Bronchial epithelial cell (primary cell): ENCODE measurements around the gene C16orf92. TPM values are rescaled to one million over a fixed set of nuclear protein-coding genes. Genes with fewer than 3 reads are reported as not detected.

ENCODE experiments used
- DNase-seq: peaks from one replicate; pipeline ENCODE4 v3.0.0-alpha.2; 2010; ENCODE audit warnings: low read depth
- FAIRE-seq: peaks from 2 replicates; lab custom pipeline; 2011; peaks lifted over from hg19 to GRCh38; lab: Jason Lieb, UNC
- H3K27me3 ChIP-seq: 2 replicates; pipeline ENCODE4 v1.5.1; 2011; ENCODE audit warnings: low read length; ENCODE audit not compliant: control insufficient read depth, insufficient read depth
- H3K36me3 ChIP-seq: 2 replicates; pipeline ENCODE4 v1.5.1; 2011; ENCODE audit warnings: low read length; ENCODE audit not compliant: control insufficient read depth, insufficient read depth
- H3K4me3 ChIP-seq: 2 replicates; pipeline ENCODE4 v1.5.1; 2011; ENCODE audit warnings: mild to moderate bottlenecking, low read depth, low read length, control low read depth
- CTCF ChIP-seq: IDR thresholded peaks from 2 replicates; pipeline ENCODE4 v1.5.1; 2011; ENCODE audit warnings: mild to moderate bottlenecking, moderate library complexity, low read length, control low read depth, inconsistent platforms; ENCODE audit not compliant: insufficient read depth, severe bottlenecking
- total RNA-seq: library from RNA; depleted of rRNA; stranded (reverse); fragments of >200 nt; gene quantifications from 2 replicates; pipeline ENCODE4 v1.2.1, GENCODE V29; 2014

C16orf92 gene
- total RNA-seq, result not detected in 2 replicates

GRCh38 chr16:30022887-30023286, at the start of gene C16orf92:
Gene C16orf92, plus strand, starts transcription at chr16:30023198. Its CDS starts 143 bp downstream, at chr16:30023341.
- no peak for FAIRE-seq
- no peak for TF ChIP-seq CTCF
- DNase-seq, result no peak
- Histone ChIP-seq H3K27me3 (no peaks in the 10 kb centered on the region), H3K4me3 (no peak within 1 kb of the TSS), H3K36me3 (no peaks in the 10 kb centered on the region)

DNA sequence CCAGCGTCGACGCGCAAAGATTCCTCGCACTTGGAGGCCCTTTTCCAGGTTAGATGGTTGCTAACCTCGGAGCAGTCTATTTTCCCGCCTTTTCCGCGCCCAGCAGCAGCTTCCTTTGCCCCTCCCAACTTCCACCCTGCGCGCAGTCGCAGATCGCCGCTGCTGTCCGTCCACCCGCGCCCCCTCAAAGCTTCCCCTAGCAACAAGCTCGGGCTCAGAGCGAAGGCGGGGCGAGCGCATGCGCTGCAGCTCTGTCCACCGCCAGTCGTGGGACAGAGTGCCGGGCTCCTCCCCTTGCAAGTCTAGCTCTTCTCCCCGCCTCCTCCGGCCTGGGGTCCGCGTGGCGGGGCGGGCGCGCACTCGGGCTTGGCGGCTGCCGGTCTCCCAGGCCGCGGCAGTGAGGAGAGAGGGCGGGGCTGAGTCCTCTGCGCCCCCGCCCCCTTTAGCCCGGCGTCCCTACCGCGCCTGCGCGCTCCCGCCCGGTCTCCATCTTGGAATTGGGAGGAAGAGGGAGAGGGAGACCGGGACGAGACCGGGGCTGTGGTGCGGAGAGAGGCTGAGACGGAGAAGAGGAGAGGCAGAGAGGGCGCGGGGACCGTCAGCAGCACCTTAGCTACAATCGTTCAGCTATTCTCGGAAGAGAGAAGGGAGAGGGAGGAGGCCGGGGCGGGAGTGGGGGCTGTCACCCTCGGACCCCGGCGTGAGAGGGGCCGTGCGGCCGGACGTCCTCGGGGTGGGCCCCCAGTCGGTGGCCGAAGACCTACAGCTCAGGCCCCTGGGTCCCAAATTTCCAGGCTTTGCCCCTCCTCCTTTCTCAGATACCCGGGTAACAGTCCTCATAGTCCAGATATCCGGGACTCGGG, 49.4 kb upstream of the C16orf92 start, which contains the start of gene TAOK2:
TSS of gene TAOK2 (plus strand) at position 485 of the 863 bp plus-strand sequence. CDS start 3,905 bp downstream, outside the sequence.
- no peak for TF ChIP-seq CTCF
- no peak for FAIRE-seq

GRCh38 chr16:29974291-29975133, 48.5 kb upstream of the C16orf92 start:
- DNase-seq (no peak), FAIRE-seq (no peak)
- no peak for TF ChIP-seq CTCF
- H3K27me3 ChIP-seq, result no peaks in the 10 kb centered on the region
- H3K4me3 ChIP-seq, result peak overlapping the region; percentile 96
- peaks cover 18% of the 10 kb centered on the region for H3K36me3 ChIP-seq

More for the DNA sequence above, 49.4 kb upstream of the C16orf92 start, which contains the start of gene TAOK2:
- DNase-seq, result peak; percentile 94
- H3K27me3 ChIP-seq, result no peaks in the 10 kb centered on the region
- peaks cover 14% of the 10 kb centered on the region for H3K36me3 ChIP-seq
- H3K4me3 ChIP-seq, result peak within 1 kb of the TSS; percentile 96

DNA sequence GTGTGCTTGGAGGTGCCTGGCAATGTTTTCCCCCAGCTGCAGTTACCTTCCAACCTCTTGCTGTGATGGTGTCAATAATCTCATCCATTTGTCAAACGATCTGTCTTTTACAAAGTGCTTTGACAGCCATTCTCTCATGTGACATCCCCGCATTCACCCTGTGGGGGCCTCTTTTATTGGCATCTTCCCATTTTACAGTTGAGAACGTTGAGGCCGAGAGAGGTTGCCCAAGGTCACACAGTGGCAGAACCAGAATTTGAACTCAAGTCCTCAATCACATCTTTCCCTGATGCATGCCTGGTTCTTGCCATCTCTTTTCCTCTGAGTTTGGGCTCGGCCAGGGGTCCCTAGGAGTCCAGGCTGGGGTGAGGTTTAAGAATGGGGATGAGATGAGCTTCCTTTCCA, 47.9 kb upstream of the C16orf92 start:
- H3K27me3 ChIP-seq, result no peaks in the 10 kb centered on the region
- DNase-seq (no peak), FAIRE-seq (no peak)
- H3K4me3 ChIP-seq, result peak overlapping the region; percentile 96
- no peak for TF ChIP-seq CTCF
- H3K36me3 ChIP-seq, result peaks cover 21% of the 10 kb centered on the region

DNA sequence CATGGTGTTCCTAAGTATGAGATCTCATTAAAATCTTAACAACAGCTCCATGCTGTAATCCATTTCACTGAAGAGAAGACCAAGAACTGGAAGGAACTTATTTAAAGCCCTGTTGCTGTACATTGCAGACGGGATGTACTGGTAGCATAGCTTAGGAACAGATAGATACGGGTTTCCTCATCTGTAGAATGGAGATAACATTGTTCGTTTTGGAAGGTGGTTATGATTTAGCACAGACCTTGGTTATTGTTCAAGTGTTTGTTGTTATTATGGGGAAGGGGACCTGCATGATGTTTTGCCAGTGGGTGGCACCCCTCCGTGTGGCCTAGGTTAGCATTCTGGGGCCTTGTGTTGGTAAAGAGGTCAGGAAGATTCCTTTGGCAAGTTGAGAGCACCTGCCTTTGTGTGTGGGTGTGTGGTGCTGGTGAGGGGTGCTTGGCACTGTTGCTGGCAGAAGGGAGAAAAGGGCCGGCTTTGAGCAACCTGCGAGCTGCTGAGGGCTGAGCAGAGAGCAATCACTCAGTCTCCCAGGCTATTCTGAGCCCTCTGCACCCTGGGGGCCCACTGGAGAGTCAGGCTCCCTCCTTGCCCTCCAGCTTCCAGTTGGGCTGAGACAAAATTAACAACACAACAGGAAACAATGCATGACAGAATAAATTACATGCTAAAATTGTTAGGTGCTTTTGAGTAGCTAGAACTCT, 47.0 kb upstream of the C16orf92 start:
- H3K4me3 ChIP-seq, result no peak overlapping the region
- peaks cover 22% of the 10 kb centered on the region for H3K36me3 ChIP-seq
- FAIRE-seq, result no peak
- no peak for TF ChIP-seq CTCF
- DNase-seq, result no peak
- H3K27me3 ChIP-seq, result no peaks in the 10 kb centered on the region
